HepG2 (cell line): Measurements from ENCODE around the gene NCMAP. TPM values are rescaled to one million over a fixed set of nuclear protein-coding genes. Genes with fewer than 3 reads are reported as not detected.
A peak's percentile ranks its signal among the peaks of the same experiment; 100 is the strongest.

Experiments used
- ATAC-seq: fragments of 200-7000 bp; cut with Tn5 transposase; 3 replicates; pipeline ENCODE4 v1.9.1; 2020; ENCODE audit warnings: mild to moderate bottlenecking, moderate library complexity
- BruUV-seq: library from RNA; stranded (reverse); fragments of 400-500 nt; replicated peaks from 2 replicates; lab custom pipeline; 2021; lab: Mats Ljungman, UMichigan
- CTCF ChIA-PET: fragments of 300-600 bp; formaldehyde crosslinking; extraction: SDS; loops from one replicate; lab custom pipeline; 2021; ENCODE audit warnings: low total read pairs, inconsistent platforms, low intra/inter-chr PET ratio; lab: Yijun Ruan, JAX
- POLR2A ChIA-PET: fragments of 350-600 bp; sonication (Branson Sonifier 250); formaldehyde crosslinking; loops from one replicate; lab custom pipeline; 2020; ENCODE audit warnings: antibody characterized with exemption, inconsistent platforms; lab: Yijun Ruan, JAX
- DNase-seq: peaks from one replicate; pipeline ENCODE4 v3.0.0-alpha.2; 2015; ENCODE audit warnings: low spot score
- FAIRE-seq: peaks from 3 replicates; lab custom pipeline; 2011; peaks lifted over from hg19 to GRCh38; lab: Jason Lieb, UNC
- H2AFZ ChIP-seq: one replicate; pipeline ENCODE4 v1.6.1; 2011; ENCODE audit warnings: low read length, inconsistent platforms
- H3K27ac ChIP-seq: fragments of 300-600 bp; 3 replicates; pipeline ENCODE4 v1.8.0; 2011; ENCODE audit warnings: mixed run types, mild to moderate bottlenecking, mixed read lengths, low read length, inconsistent platforms; ENCODE audit not compliant: insufficient read depth; ENCODE audit errors: extremely low read length
- H3K27me3 ChIP-seq, 2 experiments: fragments of 200-600 bp in 1 of 2; 2 replicates in 1 of 2; 3 replicates in 1 of 2; pipeline versions ENCODE4 v1.6.0 to v1.8.0; 2011; ENCODE audit warnings: low read length in 2 of 2, mild to moderate bottlenecking in 2 of 2, moderate library complexity in 2 of 2, inconsistent platforms in 1 of 2; ENCODE audit not compliant: insufficient read depth in 2 of 2, control insufficient read depth in 1 of 2
- H3K36me3 ChIP-seq, 2 experiments: fragments of 200-600 bp in 1 of 2; replicated peaks in 1 of 2; 2 replicates in 1 of 2; 3 replicates in 1 of 2; pipeline versions ENCODE4 v1.5.1 to v1.8.0; 2011; ENCODE audit warnings: low read length in 2 of 2, inconsistent platforms in 1 of 2; ENCODE audit not compliant: insufficient read depth in 2 of 2, control insufficient read depth in 1 of 2
- H3K4me1 ChIP-seq: 2 replicates; pipeline ENCODE4 v1.5.1; 2012; ENCODE audit warnings: low read length, inconsistent platforms; ENCODE audit not compliant: insufficient read depth
- H3K4me2 ChIP-seq: 2 replicates; pipeline ENCODE4 v1.6.0; 2011; ENCODE audit warnings: low read depth, low read length, inconsistent platforms
- H3K4me3 ChIP-seq, 3 experiments: fragments of 200-600 bp in 1 of 3; sonication (generic), shearing (Covaris generic) in 1 of 3; replicated peaks in 1 of 3; 2 replicates each; pipeline ENCODE4 v1.5.1; 2011 to 2016; ENCODE audit warnings: low read length in 3 of 3, inconsistent platforms in 2 of 3, low read depth in 2 of 3, mild to moderate bottlenecking in 2 of 3, control low read depth in 1 of 3, mixed read lengths in 1 of 3; ENCODE audit not compliant: insufficient read depth in 1 of 3
- H3K79me2 ChIP-seq: one replicate; pipeline ENCODE4 v1.6.1; 2011; ENCODE audit warnings: low read length, inconsistent platforms; ENCODE audit not compliant: insufficient read depth
- H3K9ac ChIP-seq: 2 replicates; pipeline ENCODE4 v1.6.0; 2011; ENCODE audit warnings: mild to moderate bottlenecking, low read depth, low read length, inconsistent platforms; ENCODE audit not compliant: insufficient read depth
- H3K9me3 ChIP-seq: 2 replicates; pipeline ENCODE4 v1.5.1; 2012; ENCODE audit warnings: mild to moderate bottlenecking, low read length
- H4K20me1 ChIP-seq: 2 replicates; pipeline ENCODE4 v1.6.0; 2011; ENCODE audit warnings: inconsistent platforms, mild to moderate bottlenecking, low read length, moderate library complexity; ENCODE audit not compliant: insufficient read depth
- AKAP8 ChIP-seq: sonication (generic); formaldehyde crosslinking; IDR thresholded peaks from 2 replicates; pipeline ENCODE4 v1.5.1; 2020; ENCODE audit warnings: mild to moderate bottlenecking, missing genetic modification reagents
- HNF4A ChIP-seq: sonication (generic); formaldehyde crosslinking; IDR thresholded peaks from 2 replicates; pipeline ENCODE4 v1.4.0; 2020; ENCODE audit warnings: missing genetic modification reagents
- NCOA1 ChIP-seq: sonication (generic); formaldehyde crosslinking; IDR thresholded peaks from 2 replicates; pipeline ENCODE4 v1.9.0; 2021; ENCODE audit warnings: missing genetic modification reagents
- NR2F6 ChIP-seq, 2 experiments: IDR thresholded peaks; 2 replicates each; pipeline ENCODE4 v1.6.1; 2016; ENCODE audit warnings: antibody characterized with exemption in 1 of 2, mild to moderate bottlenecking in 1 of 2
- REXO4 ChIP-seq: sonication (generic); formaldehyde crosslinking; IDR thresholded peaks from 2 replicates; pipeline ENCODE4 v1.8.0; 2022; ENCODE audit warnings: missing genetic modification reagents, mild to moderate bottlenecking, borderline replicate concordance
- SMC3 ChIP-seq: IDR thresholded peaks from 2 replicates; pipeline ENCODE4 v1.6.1; 2011; ENCODE audit warnings: low read length, improper control_type of control experiment
- SOX13 ChIP-seq, 3 experiments: fragments of 450-650 bp in 1 of 3; sonication (generic) in 1 of 3; formaldehyde crosslinking in 1 of 3; IDR thresholded peaks in 2 of 3; conservative IDR thresholded peaks in 1 of 3; 2 replicates each; pipeline versions ENCODE4 v1.5.0 to v1.6.1; 2016 to 2020; ENCODE audit warnings: antibody characterized with exemption in 1 of 3, mild to moderate bottlenecking in 1 of 3, missing compliant biosample characterization in 1 of 3, missing genetic modification reagents in 1 of 3, moderate library complexity in 1 of 3
- STAG1 ChIP-seq: sonication (generic); formaldehyde crosslinking; IDR thresholded peaks from 2 replicates; pipeline ENCODE4 v1.4.0; 2020; ENCODE audit warnings: missing genetic modification reagents
- XRCC5 ChIP-seq: fragments of 200-400 bp; formaldehyde crosslinking; optimal IDR thresholded peaks from 2 replicates; pipeline ENCODE3; 2017; ENCODE audit warnings: mild to moderate bottlenecking, low read length
- ZNF33B ChIP-seq: sonication (generic); formaldehyde crosslinking; IDR thresholded peaks from 2 replicates; pipeline ENCODE4 v1.5.1; 2020; ENCODE audit warnings: mild to moderate bottlenecking, missing genetic modification reagents
- ZNF563 ChIP-seq: sonication (generic); formaldehyde crosslinking; IDR thresholded peaks from 2 replicates; pipeline ENCODE4 v1.8.0; 2022; ENCODE audit warnings: mild to moderate bottlenecking, moderate library complexity, missing genetic modification reagents
- ZNF782 ChIP-seq: sonication (generic); formaldehyde crosslinking; IDR thresholded peaks from 2 replicates; pipeline ENCODE4 v1.4.0; 2020; ENCODE audit warnings: missing genetic modification reagents, mild to moderate bottlenecking, borderline replicate concordance
- WGBS: methylation state at CpG from one replicate; pipeline ENCODE4 v1.1.6; 2017; ENCODE audit warnings: low lambda C conversion rate; 5-methylcytosine and 5-hydroxymethylcytosine counted together
- in situ Hi-C: cut with HindIII; loops from 2 replicates; pipeline ENCODE4 v1.10.0; 2017; ENCODE audit warnings: low pct_unique_long_range_greater_than_20kb; ENCODE audit not compliant: extremely low pct_ligation_motif_present
- intact Hi-C: fragments of 100-400 bp; cut with micrococcal nuclease; formaldehyde crosslinking; loops from one replicate; pipeline ENCODE4 v1.10.0; 2022; ENCODE audit not compliant: unreplicated experiment
- polyA plus RNA-seq, 8 experiments: library from polyadenylated mRNA; depleted of rRNA in 3 of 8; stranded (reverse) in 7 of 8; unstranded in 1 of 8; fragments of >200 nt; fragmentation: Illumina TruSeq in 4 of 8; extraction: Trizol in 4 of 8; gene quantifications; 2 replicates each; pipeline versions ENCODE4 v1.2.1 to v1.2.3, GENCODE V29; 2011 to 2016; ENCODE audit warnings: low read depth in 4 of 8, missing spikeins in 1 of 8, mixed read lengths in 1 of 8; ENCODE audit not compliant: insufficient read depth in 1 of 8
- total RNA-seq, 5 experiments: library from RNA; depleted of rRNA; stranded (reverse); fragments of >200 nt; fragmentation: Illumina TruSeq; extraction: Trizol; gene quantifications; 2 replicates each; pipeline ENCODE4 v1.2.3, GENCODE V29; 2016; ENCODE audit warnings: low read depth in 1 of 5
- TF ChIP-seq, protein P1 (sequence below): sonication (generic); formaldehyde crosslinking; IDR thresholded peaks from 2 replicates; pipeline ENCODE4 v1.8.1; 2023; ENCODE audit warnings: mild to moderate bottlenecking, inconsistent platforms, moderate library complexity, missing genetic modification reagents, borderline replicate concordance
- TF ChIP-seq, protein P2 (sequence below): sonication (generic); formaldehyde crosslinking; IDR thresholded peaks from 2 replicates; pipeline ENCODE4 v1.4.0; 2020; ENCODE audit warnings: missing genetic modification reagents, borderline replicate concordance
- TF ChIP-seq, protein P3 (sequence below): IDR thresholded peaks from 2 replicates; pipeline ENCODE4 v1.6.1; 2016; ENCODE audit warnings: mild to moderate bottlenecking, missing biosample characterization, missing genetic modification reagents
- TF ChIP-seq, protein P4 (sequence below): sonication (generic); IDR thresholded peaks from 2 replicates; pipeline ENCODE4 v1.6.1; 2016; ENCODE audit warnings: low read depth, borderline replicate concordance
- TF ChIP-seq, protein P5 (sequence below): sonication (generic); formaldehyde crosslinking; IDR thresholded peaks from 2 replicates; pipeline ENCODE4 v1.5.0; 2020; ENCODE audit warnings: missing genetic modification reagents, mild to moderate bottlenecking, borderline replicate concordance

Gene NCMAP
- total and polyA plus RNA-seq, 2 of the 13 experiments (the other 11 are each of a cell fraction or from before 2014, with no cell fraction given), result 2.7 to 20.0 TPM

DNA sequence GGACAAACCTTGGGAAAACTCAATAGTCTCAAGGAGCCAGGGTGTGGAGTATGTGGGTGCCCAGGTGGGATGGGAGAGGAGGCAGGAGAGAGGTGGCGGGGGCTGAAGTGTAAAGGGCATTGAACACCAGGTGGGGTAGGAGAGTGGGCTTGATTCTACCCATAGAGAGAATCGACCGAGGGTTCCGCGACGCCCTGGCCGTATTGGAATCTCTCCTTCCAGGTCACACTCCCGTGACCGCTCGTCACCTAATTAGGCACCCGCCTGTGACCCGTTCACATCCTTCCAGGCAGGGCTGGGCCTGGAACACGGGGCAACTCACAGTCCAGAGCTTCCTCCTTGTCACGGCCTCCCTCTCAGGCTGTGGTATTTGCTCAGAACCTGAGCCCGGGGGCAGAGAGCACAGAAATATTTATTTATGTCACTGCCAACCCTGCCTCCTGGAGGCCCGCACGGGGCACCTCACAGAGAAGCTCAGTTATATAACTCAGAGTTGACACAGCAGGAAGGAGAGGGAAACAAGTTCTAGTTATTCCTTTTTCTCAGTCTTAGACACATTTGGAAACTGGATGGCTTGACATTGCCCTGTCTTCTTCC is 12.0 kb downstream of the NCMAP start:
- Histone ChIP-seq H4K20me1 (no peaks in the 10 kb centered on the region), H3K4me2 (peak overlapping the region; percentile 90), H3K9me3 (no peaks in the 10 kb centered on the region), H3K27me3 (no peaks in the 10 kb centered on the region), H3K27ac (peak overlapping the region; percentile 84), H3K4me3 (peak overlapping the region; percentile 36 to 69 (median 45); a peak in 4 of 6 replicates), H3K4me1 (peaks cover 72% of the 10 kb centered on the region), H3K36me3 (no peaks in the 10 kb centered on the region), H3K9ac (peak overlapping the region; percentile 52), H2AFZ (no peak overlapping the region), H3K79me2 (no peaks in the 10 kb centered on the region)
- in situ Hi-C loops, result no loop called here
- ATAC-seq (peak; percentile 97), FAIRE-seq (peak; percentile 99), DNase-seq (peak; percentile 92)
- 12% methylated on average over 5 of the region's 17 CpGs for WGBS
- ChIA-PET POLR2A (interaction anchor here (0.6 to 1.5 kb wide), 14 partner anchors 8 to 107 kb away, joined by 3 to 15 read pairs (median 3); partner anchors contain the start of genes NCMAP and RCAN3), CTCF (interaction anchor here (2.0 kb wide), 1 partner anchor 19 kb away, joined by 5 read pairs; no protein-coding TSS in a partner anchor)
- intact Hi-C loops, result no loop called here
- BruUV-seq, result no TSS peak
- TF ChIP-seq, protein P1, sequence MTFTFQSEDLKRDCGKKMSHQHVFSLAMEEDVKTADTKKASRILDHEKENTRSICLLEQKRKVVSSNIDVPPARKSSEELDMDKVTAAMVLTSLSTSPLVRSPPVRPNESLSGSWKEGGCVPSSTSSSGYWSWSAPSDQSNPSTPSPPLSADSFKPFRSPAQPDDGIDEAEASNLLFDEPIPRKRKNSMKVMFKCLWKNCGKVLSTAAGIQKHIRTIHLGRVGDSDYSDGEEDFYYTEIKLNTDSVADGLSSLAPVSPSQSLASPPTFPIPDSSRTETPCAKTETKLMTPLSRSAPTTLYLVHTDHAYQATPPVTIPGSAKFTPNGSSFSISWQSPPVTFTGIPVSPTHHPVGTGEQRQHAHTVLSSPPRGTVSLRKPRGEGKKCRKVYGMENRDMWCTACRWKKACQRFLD, result 0 out of 2 replicates have a peak, but pooled peaks have one; percentile 74
- TF ChIP-seq REXO4, result no peak
- peak; percentile 96 for TF ChIP-seq HNF4A (CRISPR knock-in tag)
- TF ChIP-seq ZNF33B (CRISPR knock-in tag), result peak; percentile 81; the same call in 1 of the 2 replicates
- TF ChIP-seq SMC3, result peak; percentile 55
- TF ChIP-seq ZNF782, result peak; percentile 57; the same call in 1 of the 2 replicates
- TF ChIP-seq, protein P2, sequence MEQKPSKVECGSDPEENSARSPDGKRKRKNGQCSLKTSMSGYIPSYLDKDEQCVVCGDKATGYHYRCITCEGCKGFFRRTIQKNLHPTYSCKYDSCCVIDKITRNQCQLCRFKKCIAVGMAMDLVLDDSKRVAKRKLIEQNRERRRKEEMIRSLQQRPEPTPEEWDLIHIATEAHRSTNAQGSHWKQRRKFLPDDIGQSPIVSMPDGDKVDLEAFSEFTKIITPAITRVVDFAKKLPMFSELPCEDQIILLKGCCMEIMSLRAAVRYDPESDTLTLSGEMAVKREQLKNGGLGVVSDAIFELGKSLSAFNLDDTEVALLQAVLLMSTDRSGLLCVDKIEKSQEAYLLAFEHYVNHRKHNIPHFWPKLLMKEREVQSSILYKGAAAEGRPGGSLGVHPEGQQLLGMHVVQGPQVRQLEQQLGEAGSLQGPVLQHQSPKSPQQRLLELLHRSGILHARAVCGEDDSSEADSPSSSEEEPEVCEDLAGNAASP (CRISPR knock-in tag), result peak; percentile 74
- TF ChIP-seq STAG1 (CRISPR knock-in tag), result peak; percentile 41
- TF ChIP-seq XRCC5, result peak; percentile 83
- TF ChIP-seq, protein P3, sequence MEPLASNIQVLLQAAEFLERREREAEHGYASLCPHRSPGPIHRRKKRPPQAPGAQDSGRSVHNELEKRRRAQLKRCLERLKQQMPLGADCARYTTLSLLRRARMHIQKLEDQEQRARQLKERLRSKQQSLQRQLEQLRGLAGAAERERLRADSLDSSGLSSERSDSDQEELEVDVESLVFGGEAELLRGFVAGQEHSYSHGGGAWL, result no peak
- TF ChIP-seq AKAP8 (CRISPR knock-in tag), result peak; percentile 73; the same call in 1 of the 2 replicates
- TF ChIP-seq, protein P4, sequence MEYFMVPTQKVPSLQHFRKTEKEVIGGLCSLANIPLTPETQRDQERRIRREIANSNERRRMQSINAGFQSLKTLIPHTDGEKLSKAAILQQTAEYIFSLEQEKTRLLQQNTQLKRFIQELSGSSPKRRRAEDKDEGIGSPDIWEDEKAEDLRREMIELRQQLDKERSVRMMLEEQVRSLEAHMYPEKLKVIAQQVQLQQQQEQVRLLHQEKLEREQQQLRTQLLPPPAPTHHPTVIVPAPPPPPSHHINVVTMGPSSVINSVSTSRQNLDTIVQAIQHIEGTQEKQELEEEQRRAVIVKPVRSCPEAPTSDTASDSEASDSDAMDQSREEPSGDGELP, result peak; percentile 43; the same call in 1 of the 2 replicates
- no peak for TF ChIP-seq NCOA1 (CRISPR knock-in tag)
- TF ChIP-seq, protein P5, sequence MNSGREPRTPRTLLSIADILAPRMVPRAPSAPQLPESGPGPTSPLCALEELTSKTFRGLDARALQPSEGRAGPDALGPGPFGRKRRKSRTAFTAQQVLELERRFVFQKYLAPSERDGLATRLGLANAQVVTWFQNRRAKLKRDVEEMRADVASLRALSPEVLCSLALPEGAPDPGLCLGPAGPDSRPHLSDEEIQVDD (CRISPR knock-in tag), result no peak
- TF ChIP-seq NR2F6 (IDR thresholded peaks at IDR 0.05), result peak; percentile 83
- TF ChIP-seq NR2F6 (CRISPR knock-in tag; IDR thresholded peaks at IDR 0.05), result peak; percentile 87
- TF ChIP-seq ZNF563 (CRISPR knock-in tag), result 0 out of 2 replicates have a peak, but pooled peaks have one; percentile 39
- TF ChIP-seq SOX13 (IDR thresholded peaks at IDR 0.05), result peak; percentile 58; the same call in 1 of the 2 replicates
- peak in 1 of 2 experiments; percentile 81; a peak in 2 of 4 replicates for TF ChIP-seq SOX13 (CRISPR knock-in tag; conservative IDR thresholded peaks at IDR 0.05 in 1 of 2, IDR thresholded peaks at IDR 0.05 in 1 of 2)
